CD8-positive, alpha-beta memory T cell (primary cell): ENCODE data around the gene CD300LD. TPM values are rescaled to one million over a fixed set of nuclear protein-coding genes. Genes with fewer than 3 reads are reported as not detected.
A peak's percentile ranks its signal among the peaks of the same experiment; 100 is the strongest.

ENCODE experiments used
- CTCF ChIA-PET: fragments of 350-600 bp; sonication (Branson Sonifier 250); formaldehyde crosslinking; loops from one replicate; lab custom pipeline; 2021; ENCODE audit warnings: antibody characterized with exemption; lab: Charles Lee
- POLR2A ChIA-PET: fragments of 350-600 bp; sonication (Branson Sonifier 250); formaldehyde crosslinking; loops from one replicate; lab custom pipeline; 2021; ENCODE audit warnings: antibody characterized with exemption; lab: Charles Lee
- DNase-seq, 5 donors: peaks; one replicate each; pipeline versions ENCODE4 v3.0.0 to v3.0.0-alpha.2; 2020 to 2022; ENCODE audit warnings: mixed read lengths in 1 of 5
- H3K27ac ChIP-seq: one replicate; pipeline ENCODE4 v1.7.0; 2013; ENCODE audit warnings: low read depth, mild to moderate bottlenecking, low read length, moderate library complexity
- H3K27me3 ChIP-seq: 2 replicates; pipeline ENCODE4 v1.7.0; 2013; ENCODE audit warnings: low read length, mild to moderate bottlenecking; ENCODE audit not compliant: insufficient read depth, poor library complexity, severe bottlenecking
- H3K36me3 ChIP-seq: 2 replicates; pipeline ENCODE4 v1.7.0; 2013; ENCODE audit warnings: mild to moderate bottlenecking, low read length, moderate library complexity; ENCODE audit not compliant: insufficient read depth
- H3K4me1 ChIP-seq: 2 replicates; pipeline ENCODE4 v1.7.0; 2013; ENCODE audit warnings: mild to moderate bottlenecking, low read length, moderate library complexity; ENCODE audit not compliant: insufficient read depth
- H3K4me3 ChIP-seq: 2 replicates; pipeline ENCODE4 v1.7.0; 2013; ENCODE audit warnings: mild to moderate bottlenecking, low read length
- H3K9me3 ChIP-seq: 2 replicates; pipeline ENCODE4 v1.7.0; 2013; ENCODE audit warnings: mild to moderate bottlenecking, low read length
- H3K27ac Mint-ChIP-seq, 8 donors: one replicate each; pipeline ENCODE4 v1.8.0; 2020 to 2021; ENCODE audit warnings: mixed read lengths in 8 of 8, mild to moderate bottlenecking in 6 of 8, inconsistent platforms in 3 of 8, moderate library complexity in 3 of 8
- H3K27me3 Mint-ChIP-seq, 2 donors: one replicate each; pipeline ENCODE4 v1.8.0; 2020 to 2021; ENCODE audit warnings: mixed read lengths in 2 of 2, mild to moderate bottlenecking in 1 of 2, moderate library complexity in 1 of 2
- H3K36me3 Mint-ChIP-seq, 3 donors: one replicate each; pipeline ENCODE4 v1.8.0; 2020 to 2021; ENCODE audit warnings: mixed read lengths in 3 of 3, inconsistent platforms in 1 of 3, mild to moderate bottlenecking in 1 of 3
- H3K4me1 Mint-ChIP-seq, 3 donors: one replicate each; pipeline ENCODE4 v1.8.0; 2020 to 2021; ENCODE audit warnings: mixed read lengths in 3 of 3, inconsistent platforms in 1 of 3, mild to moderate bottlenecking in 1 of 3
- H3K4me3 Mint-ChIP-seq, 7 donors: one replicate each; pipeline ENCODE4 v1.8.0; 2020 to 2021; ENCODE audit warnings: mixed read lengths in 7 of 7, mild to moderate bottlenecking in 6 of 7, moderate library complexity in 4 of 7, inconsistent platforms in 2 of 7
- H3K9me3 Mint-ChIP-seq, 5 donors: one replicate each; pipeline ENCODE4 v1.8.0; 2020 to 2022; ENCODE audit warnings: mixed read lengths in 5 of 5, mild to moderate bottlenecking in 3 of 5, moderate library complexity in 2 of 5, inconsistent platforms in 1 of 5
- polyA plus RNA-seq: library from polyadenylated mRNA; unstranded; fragments of 300-500 nt; fragmentation: Illumina TruSeq; gene quantifications from one replicate; pipeline ENCODE4 v1.2.3, GENCODE V29; 2021
- total RNA-seq, 2 experiments: library from RNA; stranded (reverse); gene quantifications; one replicate each; pipeline ENCODE4 v1.2.3, GENCODE V29; 2021

CD300LD gene
- total and polyA plus RNA-seq, 3 experiments from 2014 or later, result not detected

DNA sequence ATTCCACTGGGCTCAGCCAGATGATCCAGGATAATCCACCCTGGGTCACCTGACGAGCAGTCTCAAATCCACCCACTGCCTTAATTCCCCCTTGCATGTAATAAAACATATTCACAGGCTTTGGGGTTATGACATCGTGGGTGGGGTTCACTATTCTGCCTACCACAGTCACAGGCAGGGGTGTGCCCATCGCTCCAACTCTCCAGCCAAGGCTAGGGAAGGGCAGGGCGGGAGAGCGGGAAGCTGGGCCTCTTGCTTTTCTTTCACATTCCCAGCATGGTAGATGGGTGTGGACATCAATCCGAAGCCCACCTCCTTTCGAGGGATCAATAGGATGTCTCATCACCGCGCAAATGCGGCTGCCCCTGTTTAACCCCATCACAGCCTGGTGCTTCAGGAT is 12.7 kb upstream of the CD300LD start:
- Mint-ChIP-seq H3K27me3 (peaks cover 16 to 62% of the 10 kb centered on the region in 2 donors), H3K4me1 (peaks cover 0 to 3% (median 0%) of the 10 kb centered on the region in 3 donors), H3K4me3 (no peak overlapping the region), H3K36me3 (no peaks in the 10 kb centered on the region), H3K9me3 (no peaks in the 10 kb centered on the region), H3K27ac (no peak overlapping the region)
- Histone ChIP-seq H3K27ac (no peak overlapping the region), H3K4me1 (no peaks in the 10 kb centered on the region), H3K9me3 (no peaks in the 10 kb centered on the region), H3K36me3 (no peaks in the 10 kb centered on the region), H3K4me3 (no peak overlapping the region), H3K27me3 (peaks cover 6% of the 10 kb centered on the region)
- DNase-seq, result no peak
- ChIA-PET POLR2A (no interaction called here), CTCF (no interaction called here)

DNA sequence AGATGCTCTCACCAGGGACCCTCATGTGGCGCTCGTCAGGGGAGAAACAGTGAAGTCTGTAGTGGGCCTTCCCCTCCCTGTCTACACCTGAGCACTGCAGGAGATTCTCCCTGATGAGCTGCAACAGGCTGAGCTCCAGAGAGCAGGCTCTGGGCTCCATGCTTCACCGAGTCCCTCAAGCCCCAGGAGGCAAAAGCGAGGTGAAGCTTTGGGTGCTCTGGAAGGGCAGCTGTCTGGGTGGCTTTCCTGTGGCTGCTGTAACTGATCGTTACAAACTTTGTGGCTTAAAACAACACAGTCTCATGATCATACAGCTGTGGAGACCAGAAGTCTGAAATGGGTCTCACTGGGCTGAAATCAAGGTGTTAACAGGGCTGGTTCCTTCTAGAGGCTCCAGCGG is 12.1 kb upstream of the CD300LD start:
- Mint-ChIP-seq H3K9me3 (no peaks in the 10 kb centered on the region), H3K4me3 (no peak overlapping the region), H3K4me1 (peaks cover 0 to 3% (median 0%) of the 10 kb centered on the region in 3 donors), H3K36me3 (no peaks in the 10 kb centered on the region), H3K27me3 (peaks cover 19 to 67% of the 10 kb centered on the region in 2 donors), H3K27ac (no peak overlapping the region)
- no peak for DNase-seq
- Histone ChIP-seq H3K36me3 (no peaks in the 10 kb centered on the region), H3K27me3 (peaks cover 7% of the 10 kb centered on the region), H3K9me3 (no peaks in the 10 kb centered on the region), H3K4me3 (no peak overlapping the region), H3K4me1 (peaks cover 4% of the 10 kb centered on the region), H3K27ac (no peak overlapping the region)
- CTCF ChIA-PET, result interaction anchor here (1.3 kb wide), 1 partner anchor 236 kb away, joined by 4 read pairs; no protein-coding TSS in a partner anchor
- POLR2A ChIA-PET, result no interaction called here

DNA sequence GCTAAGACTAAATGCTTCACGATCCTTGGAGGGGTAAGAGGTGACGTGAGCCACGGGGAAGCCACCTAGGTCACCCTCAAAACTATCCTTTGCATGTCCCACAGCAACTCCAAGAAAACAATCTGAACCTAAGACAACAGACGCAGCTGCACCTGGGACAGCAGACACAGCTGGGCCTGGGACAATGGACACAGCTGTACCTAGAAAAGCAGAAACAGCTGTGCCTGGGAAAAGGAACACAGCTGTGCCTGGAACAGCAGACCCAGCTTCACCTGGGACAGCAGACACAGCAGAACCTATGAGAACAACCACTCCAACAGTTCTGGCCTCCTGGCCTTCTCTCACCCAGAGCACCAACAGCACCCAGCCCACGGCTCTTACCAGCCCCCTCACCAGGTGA is 11.7 kb upstream of the CD300LD start:
- Histone ChIP-seq H3K27me3 (peaks cover 7% of the 10 kb centered on the region), H3K9me3 (no peaks in the 10 kb centered on the region), H3K27ac (no peak overlapping the region), H3K36me3 (no peaks in the 10 kb centered on the region), H3K4me3 (no peak overlapping the region), H3K4me1 (peaks cover 8% of the 10 kb centered on the region)
- H3K27me3 Mint-ChIP-seq, result peaks cover 23 to 67% of the 10 kb centered on the region in 2 donors
- no peak overlapping the region for H3K27ac Mint-ChIP-seq
- ChIA-PET CTCF (interaction anchor here (0.8 to 1.3 kb wide), 2 partner anchors 16 to 236 kb away, joined by 3 to 4 read pairs; no protein-coding TSS in a partner anchor), POLR2A (no interaction called here)
- no peak for DNase-seq
- no peak overlapping the region for H3K4me3 Mint-ChIP-seq
- H3K4me1 Mint-ChIP-seq, result peaks cover 0 to 3% (median under 1%) of the 10 kb centered on the region in 3 donors
- no peaks in the 10 kb centered on the region for H3K36me3 Mint-ChIP-seq
- no peaks in the 10 kb centered on the region for H3K9me3 Mint-ChIP-seq

DNA sequence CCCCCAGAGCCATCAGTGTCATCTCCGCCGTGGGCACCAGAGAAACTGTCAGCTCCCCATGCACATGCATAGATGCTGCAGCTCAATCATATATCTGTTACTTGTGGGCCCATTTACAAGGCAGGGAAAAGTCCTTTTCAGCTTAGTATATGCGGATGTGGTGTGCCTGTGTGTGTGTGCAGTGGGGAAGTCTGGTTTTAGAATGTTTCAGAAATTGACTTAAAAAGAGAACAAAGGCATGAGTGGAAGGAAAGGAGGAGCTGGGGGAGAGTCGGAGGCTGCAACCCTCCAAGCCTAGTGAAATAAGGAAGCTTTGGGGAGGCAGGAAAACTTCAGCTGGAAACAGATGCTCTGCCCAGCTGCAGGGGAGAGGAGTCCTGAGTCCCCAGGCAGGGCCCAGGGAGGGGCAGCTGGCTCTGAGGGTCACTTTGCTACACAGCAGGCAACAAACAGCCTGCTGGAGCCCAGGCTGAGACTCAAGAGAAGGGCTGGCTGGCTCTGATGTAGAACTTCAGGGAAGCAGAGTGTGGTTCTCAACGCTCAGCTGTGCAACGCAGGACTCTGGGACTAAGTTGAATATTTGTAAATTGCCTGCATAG is 11.1 kb upstream of the CD300LD start:
- ChIA-PET POLR2A (no interaction called here), CTCF (interaction anchor here (0.8 to 1.3 kb wide), 2 partner anchors 16 to 235 kb away, joined by 3 to 4 read pairs; no protein-coding TSS in a partner anchor)
- H3K27ac Mint-ChIP-seq, result peak overlapping the region in 1 of 8 donors; percentile 5
- no peaks in the 10 kb centered on the region for H3K36me3 Mint-ChIP-seq
- DNase-seq, result no peak
- Histone ChIP-seq H3K27me3 (peaks cover 7% of the 10 kb centered on the region), H3K4me1 (peaks cover 9% of the 10 kb centered on the region), H3K36me3 (no peaks in the 10 kb centered on the region), H3K27ac (no peak overlapping the region), H3K4me3 (no peak overlapping the region), H3K9me3 (no peaks in the 10 kb centered on the region)
- no peak overlapping the region for H3K4me3 Mint-ChIP-seq
- H3K9me3 Mint-ChIP-seq, result no peaks in the 10 kb centered on the region
- H3K27me3 Mint-ChIP-seq, result peaks cover 23 to 69% of the 10 kb centered on the region in 2 donors
- H3K4me1 Mint-ChIP-seq, result peaks cover 0 to 4% (median 3%) of the 10 kb centered on the region in 3 donors

DNA sequence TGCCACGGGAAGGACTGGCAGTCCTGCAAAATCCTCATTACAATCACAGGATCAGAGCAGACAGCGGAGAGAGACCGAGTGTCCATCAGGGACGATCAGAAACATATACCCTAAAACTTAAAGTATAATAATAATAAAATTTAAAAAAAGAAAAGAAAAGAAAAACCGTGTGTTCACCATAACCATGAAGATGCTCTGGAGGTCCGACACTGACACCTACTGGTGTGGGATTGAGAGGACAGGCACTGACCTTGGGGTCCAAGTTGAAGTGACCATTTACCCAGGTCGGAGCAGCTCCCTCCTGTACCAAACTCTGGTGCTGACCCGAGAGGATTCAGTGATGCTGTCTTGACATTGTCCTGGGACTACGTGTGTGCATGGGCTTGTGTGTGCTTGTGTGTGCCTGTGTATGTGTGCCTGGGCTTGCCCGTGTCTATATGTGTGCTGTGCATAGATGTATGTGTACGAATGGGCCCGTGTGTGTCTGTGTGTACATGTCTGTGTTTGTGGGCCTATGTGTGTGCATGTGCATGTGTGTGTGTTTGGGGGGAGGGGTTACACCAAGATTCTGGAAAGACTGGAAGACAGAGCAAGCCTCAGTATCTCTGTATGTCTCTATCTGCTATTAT is 10.0 kb upstream of the CD300LD start:
- peaks cover 24 to 71% of the 10 kb centered on the region in 2 donors for H3K27me3 Mint-ChIP-seq
- no peak overlapping the region for H3K4me3 ChIP-seq
- peaks cover 7% of the 10 kb centered on the region for H3K27me3 ChIP-seq
- peaks cover 0 to 4% (median 3%) of the 10 kb centered on the region in 3 donors for H3K4me1 Mint-ChIP-seq
- peak in 2 of 5 donors; percentile 6 to 16 for DNase-seq
- H3K27ac ChIP-seq, result no peak overlapping the region
- no peaks in the 10 kb centered on the region for H3K9me3 Mint-ChIP-seq
- no peak overlapping the region for H3K4me3 Mint-ChIP-seq
- H3K36me3 ChIP-seq, result no peaks in the 10 kb centered on the region
- H3K27ac Mint-ChIP-seq, result no peak overlapping the region
- POLR2A ChIA-PET, result no interaction called here
- H3K9me3 ChIP-seq, result no peaks in the 10 kb centered on the region
- CTCF ChIA-PET, result no interaction called here
- H3K36me3 Mint-ChIP-seq, result no peaks in the 10 kb centered on the region
- H3K4me1 ChIP-seq, result peaks cover 9% of the 10 kb centered on the region

DNA sequence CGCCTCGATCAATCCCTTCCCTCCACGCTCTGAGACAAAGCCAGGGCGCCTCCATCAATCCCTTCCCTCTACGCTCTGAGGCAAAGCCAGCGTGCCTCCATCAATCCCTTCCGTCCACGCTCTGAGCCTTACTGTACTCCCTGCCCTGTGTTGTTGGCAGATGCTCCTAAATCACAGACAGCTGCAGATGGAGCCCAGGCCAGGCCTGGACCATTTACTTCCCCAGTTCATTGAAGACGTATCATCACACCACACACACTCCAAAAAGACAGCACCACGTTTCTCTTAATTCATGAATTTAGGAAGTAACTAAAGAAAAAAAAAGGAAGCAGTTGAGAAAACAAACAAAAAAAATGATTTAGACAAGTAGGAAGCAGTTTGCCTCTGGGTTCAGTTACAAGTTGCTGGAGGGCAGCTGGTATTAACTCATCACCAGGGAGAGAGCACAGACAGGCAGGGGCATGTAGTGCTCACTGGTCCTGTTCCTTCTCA is 7.4 kb upstream of the CD300LD start:
- H3K27ac ChIP-seq, result no peak overlapping the region
- H3K4me3 Mint-ChIP-seq, result no peak overlapping the region
- H3K9me3 ChIP-seq, result no peaks in the 10 kb centered on the region
- no peak overlapping the region for H3K4me3 ChIP-seq
- DNase-seq, result no peak
- H3K4me1 Mint-ChIP-seq, result peaks cover 0 to 4% (median 3%) of the 10 kb centered on the region in 3 donors
- peaks cover 9% of the 10 kb centered on the region for H3K4me1 ChIP-seq
- no peak overlapping the region for H3K27ac Mint-ChIP-seq
- H3K36me3 ChIP-seq, result no peaks in the 10 kb centered on the region
- H3K27me3 Mint-ChIP-seq, result peaks cover 31 to 74% of the 10 kb centered on the region in 2 donors
- ChIA-PET POLR2A (no interaction called here), CTCF (interaction anchor here (1.0 kb wide), 1 partner anchor 231 kb away, joined by 3 read pairs; no protein-coding TSS in a partner anchor)
- H3K9me3 Mint-ChIP-seq, result no peaks in the 10 kb centered on the region
- no peaks in the 10 kb centered on the region for H3K36me3 Mint-ChIP-seq
- peaks cover 7% of the 10 kb centered on the region for H3K27me3 ChIP-seq

DNA sequence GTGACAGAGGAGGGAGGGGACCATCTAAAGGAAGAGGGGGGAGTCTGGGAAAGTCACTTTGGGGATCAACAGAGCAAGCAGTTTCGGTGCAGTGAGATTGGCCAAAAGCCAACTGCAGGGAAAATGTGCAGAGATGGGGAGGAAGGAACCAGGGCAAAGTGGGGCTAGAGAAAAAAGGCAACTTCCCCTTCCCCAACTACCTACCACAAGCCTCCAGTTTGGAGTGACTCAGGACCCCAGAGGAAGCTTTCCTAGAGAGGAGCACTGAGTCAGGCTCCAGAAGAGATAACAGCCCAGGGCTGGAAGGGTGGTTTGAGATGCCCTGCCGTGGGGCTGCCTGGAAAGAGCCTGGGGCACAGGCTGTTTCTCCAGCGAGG is 6.9 kb upstream of the CD300LD start:
- H3K4me1 ChIP-seq, result peaks cover 9% of the 10 kb centered on the region
- peaks cover 7% of the 10 kb centered on the region for H3K27me3 ChIP-seq
- H3K27ac ChIP-seq, result no peak overlapping the region
- no peaks in the 10 kb centered on the region for H3K36me3 ChIP-seq
- H3K4me3 ChIP-seq, result no peak overlapping the region
- Mint-ChIP-seq H3K27me3 (peaks cover 31 to 74% of the 10 kb centered on the region in 2 donors), H3K9me3 (no peaks in the 10 kb centered on the region), H3K4me1 (peaks cover 0 to 4% (median 3%) of the 10 kb centered on the region in 3 donors), H3K36me3 (no peaks in the 10 kb centered on the region), H3K27ac (no peak overlapping the region), H3K4me3 (no peak overlapping the region)
- ChIA-PET POLR2A (no interaction called here), CTCF (no interaction called here)
- no peaks in the 10 kb centered on the region for H3K9me3 ChIP-seq
- no peak for DNase-seq

DNA sequence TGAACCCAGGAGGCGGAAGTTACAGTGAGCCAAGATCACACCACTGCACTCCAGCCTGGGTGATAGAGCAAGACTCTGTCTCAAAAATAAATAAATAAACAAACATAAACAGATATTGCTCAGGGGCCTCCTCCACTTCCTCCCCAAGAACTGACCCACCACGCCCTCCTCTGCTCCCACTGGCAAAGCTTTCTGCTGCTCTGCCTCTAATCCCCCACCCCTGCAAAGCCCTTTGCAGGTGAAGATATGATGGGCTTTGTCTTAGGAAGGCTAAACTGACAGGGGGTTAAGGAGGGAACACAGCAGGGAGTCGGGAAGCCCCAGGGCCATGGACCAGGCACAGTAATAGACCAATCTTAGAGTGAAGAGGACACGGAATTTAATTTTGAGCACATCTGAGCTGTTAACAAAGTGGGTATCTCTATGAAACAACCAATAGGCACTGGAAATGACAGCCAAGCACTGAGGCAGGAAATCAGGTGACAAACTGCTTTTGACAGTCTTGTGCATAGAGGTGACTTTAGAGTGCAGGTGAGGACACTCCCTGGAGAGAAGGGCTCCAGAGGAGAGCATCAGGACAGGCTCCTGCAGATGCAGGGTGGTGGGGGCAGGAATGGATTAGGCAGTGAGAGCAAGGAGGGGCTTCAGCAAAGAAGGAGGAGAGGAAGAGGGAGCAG is 6.4 kb upstream of the CD300LD start:
- ChIA-PET CTCF (no interaction called here), POLR2A (no interaction called here)
- H3K36me3 Mint-ChIP-seq, result no peaks in the 10 kb centered on the region
- Histone ChIP-seq H3K27me3 (peaks cover 7% of the 10 kb centered on the region), H3K4me3 (no peak overlapping the region), H3K27ac (no peak overlapping the region), H3K36me3 (no peaks in the 10 kb centered on the region), H3K9me3 (no peaks in the 10 kb centered on the region), H3K4me1 (peaks cover 9% of the 10 kb centered on the region)
- H3K9me3 Mint-ChIP-seq, result no peaks in the 10 kb centered on the region
- peaks cover 31 to 73% of the 10 kb centered on the region in 2 donors for H3K27me3 Mint-ChIP-seq
- no peak overlapping the region for H3K27ac Mint-ChIP-seq
- DNase-seq, result no peak
- peaks cover 0 to 4% (median 3%) of the 10 kb centered on the region in 3 donors for H3K4me1 Mint-ChIP-seq
- H3K4me3 Mint-ChIP-seq, result no peak overlapping the region
